Thyroid gland (tissue), 4 donors: ENCODE results near the gene MTF1. TPM values are rescaled to one million over a fixed set of nuclear protein-coding genes. Genes with fewer than 3 reads are reported as not detected.

Source experiments
- DNase-seq, 2 donors: peaks; one replicate each; pipeline ENCODE4 v3.0.0-alpha.2; 2019
- H3K27ac ChIP-seq, 3 donors: fragments of 200-600 bp; sonication (generic); 1 replicate in 2 of 3; 2 replicates in 1 of 3; pipeline ENCODE4 v1.5.1; 2016 to 2019; ENCODE audit warnings: mild to moderate bottlenecking in 1 of 3, moderate library complexity in 1 of 3
- H3K27me3 ChIP-seq: fragments of 200-600 bp; sonication (generic); one replicate; pipeline ENCODE4 v1.5.1; 2019
- H3K36me3 ChIP-seq, 2 donors: fragments of 200-600 bp; sonication (generic); one replicate each; pipeline ENCODE4 v1.5.1; 2016 to 2019
- H3K4me1 ChIP-seq, 2 donors: fragments of 200-600 bp; sonication (generic); one replicate each; pipeline ENCODE4 v1.5.1; 2017 to 2019
- H3K4me3 ChIP-seq, 3 donors: fragments of 200-600 bp; sonication (generic); replicated peaks in 1 of 3; 1 replicate in 2 of 3; 2 replicates in 1 of 3; pipeline ENCODE4 v1.5.1; 2016; ENCODE audit warnings: mild to moderate bottlenecking in 1 of 3
- H3K9me3 ChIP-seq: fragments of 200-600 bp; sonication (generic); one replicate; pipeline ENCODE4 v1.5.1; 2017
- POLR2A ChIP-seq, 2 donors: fragments of 450-650 bp; IDR thresholded peaks; one replicate each; pipeline ENCODE4 v1.6.1; 2017; ENCODE audit warnings: antibody characterized with exemption in 2 of 2, mild to moderate bottlenecking in 2 of 2, moderate library complexity in 1 of 2
- WGBS, 2 donors: methylation state at CpG; one replicate each; pipeline ENCODE4 v1.1.5; 2017; 5-methylcytosine and 5-hydroxymethylcytosine counted together
- intact Hi-C: fragments of 100-400 bp; cut with DNase I; formaldehyde crosslinking; loops from one replicate; pipeline ENCODE4 v1.15.1; 2023
- total RNA-seq, 4 donors: library from RNA; depleted of rRNA; stranded (reverse); fragments of >200 nt; gene quantifications; one replicate each; pipeline ENCODE4 v1.2.3, GENCODE V29; 2016
- TF ChIP-seq, protein P1 (sequence below), 6 experiments: fragments of 200-600 bp in 3 of 6; fragments of 450-650 bp in 3 of 6; sonication (generic) in 3 of 6; IDR thresholded peaks; one replicate each; pipeline ENCODE4 v1.5.1; 2016 to 2019; ENCODE audit warnings: antibody characterized with exemption in 6 of 6, mild to moderate bottlenecking in 2 of 6, inconsistent platforms in 1 of 6, moderate library complexity in 1 of 6

Gene MTF1
- total RNA-seq, 4 donors from 2014 or later: 4.0 to 6.9 (median 5.7) TPM

GRCh38 chr1:37807220-37807554, 52.2 kb downstream of the MTF1 start:
- no peaks in the 10 kb centered on the region for H3K27me3 ChIP-seq
- H3K36me3 ChIP-seq: peaks cover 37 to 41% of the 10 kb centered on the region in 2 donors
- WGBS, 2 donors: 11 to 15% methylated on average over 9 of the region's 9 CpGs

DNA sequence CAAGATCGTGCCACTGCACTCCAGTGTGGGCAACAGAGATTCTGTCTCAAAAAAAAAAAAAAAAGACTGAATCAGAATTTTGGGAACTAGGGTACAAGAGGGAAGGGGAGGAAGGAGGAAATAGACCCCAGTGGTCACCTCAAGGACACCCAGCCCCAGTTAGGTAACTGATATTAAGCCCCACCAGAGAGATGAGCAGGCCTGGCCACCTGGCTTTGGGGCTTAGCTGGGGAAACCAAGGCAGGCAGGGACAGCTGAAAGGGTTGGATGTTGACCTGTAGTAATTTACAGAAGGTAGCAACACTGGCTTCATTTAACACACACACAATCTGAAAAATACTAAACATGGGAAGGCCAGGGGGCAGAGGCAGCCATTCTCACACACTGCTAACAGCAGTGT, 57.0 kb downstream of the MTF1 start:
- Histone ChIP-seq H3K4me1 (peaks cover 7 to 9% of the 10 kb centered on the region in 2 donors), H3K27me3 (no peaks in the 10 kb centered on the region), H3K36me3 (peaks cover 39 to 45% of the 10 kb centered on the region in 2 donors), H3K27ac (no peak overlapping the region), H3K4me3 (no peak overlapping the region), H3K9me3 (no peaks in the 10 kb centered on the region)
- DNase-seq: no peak
- TF ChIP-seq, protein P1, sequence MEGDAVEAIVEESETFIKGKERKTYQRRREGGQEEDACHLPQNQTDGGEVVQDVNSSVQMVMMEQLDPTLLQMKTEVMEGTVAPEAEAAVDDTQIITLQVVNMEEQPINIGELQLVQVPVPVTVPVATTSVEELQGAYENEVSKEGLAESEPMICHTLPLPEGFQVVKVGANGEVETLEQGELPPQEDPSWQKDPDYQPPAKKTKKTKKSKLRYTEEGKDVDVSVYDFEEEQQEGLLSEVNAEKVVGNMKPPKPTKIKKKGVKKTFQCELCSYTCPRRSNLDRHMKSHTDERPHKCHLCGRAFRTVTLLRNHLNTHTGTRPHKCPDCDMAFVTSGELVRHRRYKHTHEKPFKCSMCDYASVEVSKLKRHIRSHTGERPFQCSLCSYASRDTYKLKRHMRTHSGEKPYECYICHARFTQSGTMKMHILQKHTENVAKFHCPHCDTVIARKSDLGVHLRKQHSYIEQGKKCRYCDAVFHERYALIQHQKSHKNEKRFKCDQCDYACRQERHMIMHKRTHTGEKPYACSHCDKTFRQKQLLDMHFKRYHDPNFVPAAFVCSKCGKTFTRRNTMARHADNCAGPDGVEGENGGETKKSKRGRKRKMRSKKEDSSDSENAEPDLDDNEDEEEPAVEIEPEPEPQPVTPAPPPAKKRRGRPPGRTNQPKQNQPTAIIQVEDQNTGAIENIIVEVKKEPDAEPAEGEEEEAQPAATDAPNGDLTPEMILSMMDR (IDR thresholded peaks at IDR 0.05): no peak
- TF ChIP-seq POLR2A (IDR thresholded peaks at IDR 0.05): no peak
- WGBS, 2 donors: 94 to 100% methylated on average over 1 of the region's 1 CpG
- intact Hi-C loops: loop anchor here (10.0 kb wide), 2 partner anchors 108 to 208 kb away; partner anchors contain the start of genes CDCA8 and GNL2

More at GRCh38 chr1:37807220-37807554, 52.2 kb downstream of the MTF1 start:
- TF ChIP-seq, protein P1 (IDR thresholded peaks at IDR 0.05): no peak
- no peak for TF ChIP-seq POLR2A (IDR thresholded peaks at IDR 0.05)
- Histone ChIP-seq H3K4me1 (peaks cover 13 to 17% of the 10 kb centered on the region in 2 donors), H3K9me3 (no peaks in the 10 kb centered on the region), H3K4me3 (peak overlapping the region; percentile 84 to 86 (median 85)), H3K27ac (peak overlapping the region in 2 of 3 donors; percentile 48 to 97)
- no peak for DNase-seq
- intact Hi-C loops: loop anchor here (5.0 to 10.0 kb wide), 3 partner anchors 55 to 212 kb away; partner anchors contain the start of genes CDCA8 and GNL2

GRCh38 chr1:37797750-37798345, 61.5 kb downstream of the MTF1 start:
- H3K27ac ChIP-seq: no peak overlapping the region
- WGBS, 2 donors: 93% methylated on average over 3 of the region's 3 CpGs
- intact Hi-C loops: no loop called here
- TF ChIP-seq POLR2A (IDR thresholded peaks at IDR 0.05): no peak
- TF ChIP-seq, protein P1 (IDR thresholded peaks at IDR 0.05): no peak
- DNase-seq: no peak
- peaks cover 11 to 18% of the 10 kb centered on the region in 2 donors for H3K4me1 ChIP-seq
- no peak overlapping the region for H3K4me3 ChIP-seq
- no peaks in the 10 kb centered on the region for H3K27me3 ChIP-seq
- H3K9me3 ChIP-seq: no peaks in the 10 kb centered on the region
- peaks cover 7 to 11% of the 10 kb centered on the region in 2 donors for H3K36me3 ChIP-seq

DNA sequence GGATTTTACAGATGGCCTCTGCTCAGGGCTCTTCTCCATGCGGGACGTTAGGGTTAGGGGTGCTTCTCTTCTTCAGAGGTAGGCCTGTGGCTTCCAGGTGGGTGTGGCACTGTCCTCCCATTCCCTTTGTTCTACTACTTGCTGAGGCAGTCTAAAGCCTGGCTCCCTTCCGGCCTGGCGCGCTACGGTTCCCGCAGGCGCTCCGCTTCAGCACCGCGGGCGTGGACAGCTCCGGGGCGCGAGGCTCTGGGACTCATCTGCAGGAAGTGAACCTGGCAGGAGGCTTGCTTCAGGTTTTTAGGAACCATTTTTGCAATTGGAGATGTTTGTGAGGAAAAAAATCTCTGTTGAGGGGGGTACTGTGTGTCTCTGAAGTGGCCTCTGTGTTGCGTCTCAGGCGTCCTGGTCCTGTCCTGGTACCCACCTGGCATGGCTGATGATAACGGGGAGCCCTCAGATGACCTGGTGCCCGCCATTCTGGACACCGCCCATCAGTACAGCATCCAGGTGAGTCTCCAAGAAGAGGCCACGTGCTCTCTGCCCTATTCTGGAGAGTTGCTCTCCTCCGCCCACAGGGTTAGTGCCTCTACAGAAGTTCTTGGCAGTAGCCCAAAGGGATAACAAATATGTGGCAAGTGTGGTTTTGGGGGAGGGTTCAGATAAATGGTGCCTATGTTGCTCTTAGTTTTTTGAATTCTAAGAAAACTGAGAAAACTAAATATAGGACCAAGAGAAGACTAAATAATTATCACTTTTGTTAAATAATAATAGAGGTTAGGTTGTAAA, 63.9 kb downstream of the MTF1 start:
- Histone ChIP-seq H3K27ac (no peak overlapping the region), H3K27me3 (no peaks in the 10 kb centered on the region), H3K9me3 (no peaks in the 10 kb centered on the region), H3K36me3 (no peaks in the 10 kb centered on the region), H3K4me3 (no peak overlapping the region), H3K4me1 (peaks cover 11 to 18% of the 10 kb centered on the region in 2 donors)
- intact Hi-C loops: no loop called here
- peak; percentile 46 to 55 for DNase-seq
- WGBS, 2 donors: 25 to 31% methylated on average over 22 of the region's 22 CpGs
- TF ChIP-seq, protein P1 (IDR thresholded peaks at IDR 0.05): no peak
- no peak for TF ChIP-seq POLR2A (IDR thresholded peaks at IDR 0.05)
